HT1080 (cell line): ENCODE measurements around the gene ABHD2. TPM values are rescaled to one million over a fixed set of nuclear protein-coding genes. Genes with fewer than 3 reads are reported as not detected.

Experiments
- DNase-seq: peaks from one replicate; pipeline ENCODE4 v3.0.0-alpha.2; 2015; ENCODE audit warnings: low read depth
- total RNA-seq: library from RNA; depleted of rRNA; stranded (reverse); fragments of >200 nt; shearing (Covaris generic); gene quantifications from 2 replicates; pipeline ENCODE4 v1.2.3, GENCODE V29; 2014

ABHD2 gene
- total RNA-seq, 1 experiment from 2014 or later: 77.6 TPM

DNA sequence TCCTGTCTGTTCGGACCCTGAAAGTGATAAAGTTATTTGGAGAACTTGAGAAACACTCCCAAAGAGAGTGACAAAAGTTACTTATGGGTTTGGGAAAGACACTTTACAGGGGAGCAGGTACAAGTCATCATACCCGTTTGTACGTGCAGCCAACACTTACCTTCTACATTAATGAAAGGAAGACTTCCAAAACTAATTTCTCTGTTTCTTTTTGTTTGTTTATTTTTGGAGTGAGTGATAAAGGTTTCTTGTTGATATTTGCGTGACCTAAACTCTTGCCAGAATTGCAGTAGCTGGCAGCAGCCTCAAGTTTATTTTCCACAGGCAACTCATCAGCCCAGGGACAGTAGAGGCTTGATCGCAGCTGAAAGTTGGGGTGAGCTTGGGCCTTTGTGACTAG lies 8.4 kb downstream of the ABHD2 start:
- no peak for DNase-seq

DNA sequence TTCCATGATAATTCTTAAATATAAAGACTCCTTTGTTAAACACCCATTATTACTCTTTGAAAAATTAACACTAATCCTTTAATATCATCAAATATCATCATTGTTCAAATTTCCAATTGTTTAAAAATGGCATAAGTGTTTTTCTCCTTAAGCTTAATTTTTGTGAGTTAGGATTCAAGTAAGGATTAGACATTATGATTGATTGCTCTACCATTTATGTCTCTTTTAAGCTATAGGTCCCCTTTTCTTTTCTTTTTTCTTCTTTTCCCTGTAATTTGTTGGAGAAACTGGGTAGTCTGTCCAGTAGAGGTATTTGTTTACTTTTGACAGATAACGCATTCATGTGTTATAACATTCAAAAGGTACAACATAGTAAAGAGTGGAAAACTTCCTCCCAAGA lies 9.1 kb downstream of the ABHD2 start:
- no peak for DNase-seq

DNA sequence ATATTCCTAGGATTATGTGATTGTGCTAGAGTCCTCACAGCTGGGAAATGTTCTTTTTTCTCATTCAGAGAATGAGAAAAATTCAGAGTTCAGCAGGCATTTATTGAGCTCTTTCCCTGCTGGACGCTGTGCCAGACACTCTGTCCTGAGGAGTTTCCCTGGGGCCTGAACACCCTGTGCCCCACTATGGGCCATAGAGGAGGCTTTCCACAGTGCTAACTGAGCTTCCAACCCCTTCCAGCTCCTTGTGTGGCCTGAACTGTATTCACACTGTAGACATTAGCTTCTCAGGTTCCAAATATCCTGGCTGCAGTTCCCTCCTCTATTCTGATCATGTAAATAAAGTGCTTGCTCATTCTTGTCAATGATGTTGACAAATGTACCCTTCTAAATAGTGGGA lies 10.0 kb downstream of the ABHD2 start:
- no peak for DNase-seq

DNA sequence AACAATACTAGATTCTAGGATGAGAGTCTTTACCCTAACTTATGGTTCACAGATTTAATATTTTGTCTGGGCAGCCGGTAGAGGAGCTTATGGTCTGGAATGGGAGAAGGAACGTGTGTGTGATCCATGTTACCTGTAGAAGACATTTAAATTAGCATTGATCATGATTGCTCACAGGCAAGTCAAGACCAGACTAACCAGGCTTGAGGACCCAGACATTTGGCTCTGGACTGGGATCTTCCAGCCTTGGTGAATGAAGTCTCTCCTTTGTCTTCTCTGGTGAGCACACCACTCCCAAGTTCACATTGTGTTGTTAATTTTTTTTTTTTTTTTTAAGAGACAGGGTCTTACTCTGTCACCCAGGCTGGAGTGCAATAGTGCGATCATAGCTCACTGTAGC lies 11.7 kb downstream of the ABHD2 start:
- no peak for DNase-seq

DNA sequence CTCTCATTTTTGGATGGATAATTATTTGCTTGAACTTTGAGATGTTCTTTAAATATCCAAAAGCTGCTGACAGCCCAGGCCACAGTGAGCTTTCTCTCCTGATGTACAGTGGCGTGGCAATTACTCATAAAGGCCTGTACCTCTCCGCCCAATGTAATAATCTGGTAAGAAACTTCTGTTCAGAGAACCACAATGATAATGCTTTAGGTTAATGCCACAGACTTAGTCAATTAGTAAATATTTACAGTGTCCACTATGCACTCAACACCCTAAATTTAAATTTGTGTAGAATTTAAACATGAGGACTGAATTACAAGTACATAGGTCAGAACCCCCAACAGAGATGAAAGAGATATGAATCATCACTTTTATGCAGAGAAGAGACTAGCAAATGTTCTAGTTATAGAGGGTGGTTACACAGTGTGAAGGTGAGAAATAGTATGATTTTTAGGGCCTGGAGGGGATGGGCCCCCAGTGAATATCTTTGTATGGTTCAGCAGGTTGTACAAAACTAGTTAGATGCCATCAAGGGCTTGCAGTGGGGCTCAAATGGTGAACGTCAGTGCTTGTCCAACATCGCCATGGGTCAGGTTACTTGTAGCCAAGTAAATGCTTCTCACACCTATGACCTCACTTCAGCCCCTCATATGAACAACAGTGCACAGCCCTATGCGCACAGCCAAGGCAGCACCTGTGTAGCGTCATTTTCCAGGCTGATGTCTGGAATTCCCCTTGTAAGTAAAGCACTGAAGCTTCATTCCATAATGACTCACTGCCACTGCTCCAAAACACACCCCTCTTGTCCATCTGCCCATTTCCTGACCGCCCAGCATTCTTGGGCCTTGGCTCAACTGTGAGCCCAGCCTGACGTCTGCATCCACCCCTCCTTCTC lies 13.3 kb downstream of the ABHD2 start:
- DNase-seq: peak; percentile 99

DNA sequence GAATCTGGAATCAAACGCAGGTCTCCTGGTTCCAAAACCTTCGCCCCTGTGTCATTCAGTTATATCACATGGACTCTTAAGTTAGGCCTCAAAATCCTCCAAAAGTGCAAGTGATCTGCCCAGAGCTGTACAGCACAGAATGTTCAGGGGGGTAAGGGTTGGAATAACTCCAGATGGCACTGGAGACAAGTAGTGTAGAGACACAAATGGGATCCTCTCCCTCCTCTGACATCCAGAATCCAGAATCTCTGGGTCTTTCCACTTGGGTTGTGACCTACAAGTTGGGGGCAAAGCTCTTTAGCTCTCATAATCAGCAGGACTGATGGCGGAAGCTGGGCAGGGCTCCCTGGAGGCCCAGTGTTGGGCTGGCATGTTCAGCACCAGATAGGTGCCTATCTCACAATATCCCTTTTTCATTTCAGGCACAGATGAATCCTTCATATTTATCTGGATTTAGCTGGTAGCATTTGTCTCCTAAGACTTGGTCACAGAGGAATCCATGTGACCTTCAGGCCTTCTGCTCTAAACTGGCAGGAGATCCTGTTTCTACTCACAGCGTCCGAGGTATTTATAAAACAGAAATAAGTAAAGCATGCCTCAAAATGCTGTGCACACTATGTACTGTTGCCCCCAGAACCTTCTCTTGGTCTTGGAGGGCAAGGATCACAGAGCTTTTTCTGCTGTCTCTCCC lies 15.4 kb downstream of the ABHD2 start:
- DNase-seq: no peak

DNA sequence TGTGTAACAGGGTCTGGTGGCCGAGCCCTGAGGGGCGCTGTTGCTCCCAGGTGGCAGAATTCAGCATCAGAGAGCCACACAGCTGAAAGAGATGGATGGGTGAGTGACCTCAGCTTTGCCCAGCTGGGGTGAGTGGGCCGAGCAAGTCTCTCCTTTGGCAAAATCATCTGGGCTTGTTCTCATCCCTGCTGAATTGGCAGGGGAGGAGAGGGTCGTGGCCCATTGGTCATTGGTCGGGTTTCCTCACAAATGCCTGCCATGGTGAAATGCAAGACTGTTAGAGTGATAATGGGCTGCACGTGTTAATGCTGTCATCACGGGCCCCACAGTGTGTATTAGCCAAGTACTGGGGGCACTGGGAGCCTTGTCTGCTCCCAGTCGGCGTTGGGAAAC lies 15.9 kb downstream of the ABHD2 start:
- no peak for DNase-seq

DNA sequence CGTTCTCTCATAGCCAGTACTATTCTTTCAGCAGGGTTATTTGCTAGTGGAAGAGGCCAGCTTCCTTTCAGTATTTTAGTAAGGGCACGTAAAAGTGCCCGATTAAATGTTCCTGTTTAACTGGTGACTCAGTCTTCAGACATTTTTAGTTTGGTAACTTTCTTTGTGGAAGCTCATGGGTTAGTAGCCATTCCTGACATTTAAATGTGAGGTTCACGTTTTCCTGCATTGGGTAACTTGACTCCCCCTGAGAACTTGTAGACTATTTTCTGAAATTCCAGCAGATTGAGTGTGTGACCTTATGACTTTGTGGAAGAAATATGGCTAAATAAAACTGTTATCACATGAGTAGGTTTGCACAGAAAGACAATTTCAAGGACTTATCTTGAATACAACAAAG lies 16.9 kb downstream of the ABHD2 start:
- peak; percentile 95 for DNase-seq

DNA sequence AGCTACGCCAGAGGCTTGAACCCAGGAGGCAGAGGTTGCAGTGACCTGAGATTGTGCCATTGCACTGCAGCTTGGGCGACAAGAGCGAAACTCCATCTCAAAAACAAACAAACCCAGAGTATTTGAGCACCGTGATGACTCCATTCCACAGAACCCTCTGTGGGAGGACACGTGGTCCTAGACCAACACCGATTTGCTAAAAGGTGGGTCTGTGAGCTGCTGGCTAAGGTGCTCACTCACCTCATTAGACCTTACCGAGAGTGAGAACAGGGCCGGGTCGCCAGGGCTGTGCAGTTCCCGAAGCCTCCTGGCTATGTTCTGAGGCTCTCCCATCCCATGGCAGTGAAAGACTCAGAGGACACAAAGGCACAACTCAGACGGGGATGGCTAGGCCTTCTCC lies 17.9 kb downstream of the ABHD2 start:
- DNase-seq: no peak

DNA sequence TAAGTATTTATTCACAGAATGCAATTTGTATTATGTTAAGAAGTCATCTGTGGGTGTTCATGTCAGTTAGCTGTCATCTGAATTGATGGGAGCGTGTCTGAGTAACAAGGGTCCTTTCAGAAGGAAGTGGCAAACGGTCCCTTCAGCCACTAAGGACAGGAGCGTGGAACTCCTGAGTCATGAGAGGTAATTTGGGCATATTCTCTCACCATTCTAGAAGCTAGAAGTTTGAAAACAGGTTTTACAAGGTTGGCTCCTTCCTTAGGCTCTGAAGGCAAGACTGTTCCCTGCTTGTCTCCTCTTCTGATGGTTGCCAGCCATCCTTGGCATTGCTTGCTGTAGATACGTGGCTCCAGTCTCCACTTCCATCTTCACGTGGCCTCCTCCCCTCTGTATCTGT lies 19.7 kb downstream of the ABHD2 start:
- no peak for DNase-seq

DNA sequence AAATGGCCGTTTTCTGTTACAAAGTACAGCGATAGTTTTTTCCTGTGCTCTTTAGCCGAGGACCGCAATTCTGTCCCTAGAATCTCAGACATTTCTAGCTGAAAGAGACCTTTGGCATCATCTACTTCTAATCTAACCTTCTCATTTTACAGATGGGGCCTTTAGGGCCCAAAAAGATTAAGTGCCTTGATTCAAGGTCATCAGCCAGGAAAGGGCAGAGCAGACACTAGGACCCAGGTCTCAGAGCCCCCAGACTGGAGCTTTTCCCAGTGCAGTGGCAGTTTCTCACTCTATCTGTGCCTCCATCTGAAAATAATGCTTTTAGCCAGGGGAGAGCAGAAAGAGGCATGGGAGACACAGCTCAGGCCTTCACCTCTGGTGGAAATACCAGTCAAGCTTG lies 20.6 kb downstream of the ABHD2 start:
- no peak for DNase-seq

DNA sequence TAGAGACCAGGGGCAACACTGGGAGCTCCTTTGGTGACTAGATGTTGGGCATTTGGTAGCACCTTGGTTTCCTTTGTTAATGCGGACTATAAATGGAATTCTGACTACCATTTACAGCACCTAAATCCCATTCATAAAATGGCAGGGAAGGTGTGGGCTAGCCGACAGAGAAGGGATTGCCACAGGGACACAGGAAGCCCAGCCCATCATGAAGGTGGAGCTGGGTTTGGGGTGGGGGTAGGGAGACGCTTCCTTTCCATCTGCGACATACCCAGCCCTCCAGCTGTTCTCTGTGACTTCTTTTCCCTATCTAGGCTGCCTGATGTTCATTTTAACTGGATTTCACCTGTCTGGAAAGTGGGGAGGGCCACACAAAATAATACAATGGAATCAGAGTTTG lies 21.0 kb downstream of the ABHD2 start:
- no peak for DNase-seq

DNA sequence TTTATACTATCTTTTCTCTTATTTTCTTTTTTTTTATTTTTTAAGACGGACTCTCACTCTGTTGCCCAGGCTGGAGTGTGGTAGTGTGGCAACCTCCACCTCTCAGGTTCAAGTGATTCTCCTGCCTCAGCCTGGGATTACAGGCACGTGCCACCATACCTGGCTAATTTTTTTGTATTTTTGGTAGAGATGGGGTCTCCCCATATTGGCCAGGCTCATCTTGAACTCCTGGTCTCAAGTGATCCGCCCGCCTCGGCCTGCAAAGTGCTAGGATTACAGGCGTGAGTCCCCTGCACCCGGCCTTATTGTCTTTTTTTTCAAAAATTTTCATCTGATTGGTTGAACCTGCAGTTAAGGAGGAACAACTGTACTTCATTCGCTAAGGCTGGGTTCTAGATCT lies 21.8 kb downstream of the ABHD2 start:
- no peak for DNase-seq

DNA sequence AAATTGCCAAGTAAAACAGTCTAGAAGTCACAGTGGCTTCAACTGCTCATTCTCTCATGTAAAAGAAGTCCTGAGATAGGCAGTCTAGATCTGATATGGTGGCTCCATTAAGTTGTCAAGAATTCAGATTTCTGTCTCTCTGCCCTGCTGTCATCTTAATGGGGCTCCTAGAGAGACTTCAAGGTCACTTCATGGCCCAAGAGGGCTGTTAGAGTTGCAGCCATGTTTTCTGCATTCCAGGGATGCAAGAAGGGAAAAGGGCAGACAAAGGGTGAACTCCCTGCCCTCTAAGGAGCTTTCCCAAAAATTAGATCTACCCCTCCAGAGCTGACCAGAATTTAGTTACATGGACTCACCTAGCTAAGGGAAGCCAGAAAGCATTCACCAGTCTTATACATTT lies 23.1 kb downstream of the ABHD2 start:
- DNase-seq: no peak

DNA sequence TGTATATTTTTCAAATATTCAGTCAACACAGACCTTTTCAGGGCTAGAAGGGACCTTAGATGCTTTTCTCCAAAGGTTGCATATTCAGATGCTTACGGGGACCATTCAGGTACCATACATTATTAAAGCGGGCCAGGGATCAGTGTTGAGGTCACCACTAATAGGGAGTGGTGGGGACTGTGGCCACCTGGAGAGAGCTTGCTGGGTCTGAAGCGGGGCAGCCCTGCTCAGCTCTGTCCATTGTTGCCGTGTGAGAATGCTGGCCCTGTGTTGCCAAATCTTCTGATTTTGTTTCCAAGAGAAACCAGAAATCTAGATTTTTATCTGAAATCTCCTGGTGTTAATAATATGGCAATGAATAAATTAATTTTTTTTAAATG lies 23.7 kb downstream of the ABHD2 start:
- DNase-seq: no peak

DNA sequence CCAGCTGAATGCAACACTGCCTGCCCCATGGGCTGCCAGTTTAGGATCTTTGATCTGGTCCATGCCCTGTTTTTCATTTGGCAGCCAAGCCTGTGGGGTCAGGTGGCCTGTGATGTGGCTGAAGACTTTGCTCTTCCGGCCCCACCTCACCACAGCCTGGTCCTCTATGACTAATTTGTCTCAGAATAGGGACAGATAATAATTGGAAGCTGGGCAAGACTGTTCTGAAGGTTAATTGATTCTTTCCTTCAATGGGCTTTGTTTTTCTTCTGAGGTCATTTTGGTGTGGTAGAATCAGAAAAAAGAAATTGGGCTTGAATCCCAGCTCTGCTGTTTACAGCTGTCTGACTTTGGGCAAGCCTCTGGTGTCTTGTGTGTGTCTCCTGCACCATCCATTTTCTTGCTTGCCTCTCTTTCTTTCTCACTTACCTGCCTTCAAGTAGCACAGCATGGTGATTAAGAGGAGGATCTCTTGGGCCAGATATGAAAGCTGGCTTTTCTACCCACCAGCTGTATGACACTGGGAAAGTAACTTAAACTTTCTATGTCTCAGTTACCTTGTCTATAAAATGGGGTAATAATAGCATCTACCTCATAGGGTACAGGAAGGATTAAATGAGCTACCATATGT lies 24.2 kb downstream of the ABHD2 start:
- DNase-seq: peak; percentile 85

DNA sequence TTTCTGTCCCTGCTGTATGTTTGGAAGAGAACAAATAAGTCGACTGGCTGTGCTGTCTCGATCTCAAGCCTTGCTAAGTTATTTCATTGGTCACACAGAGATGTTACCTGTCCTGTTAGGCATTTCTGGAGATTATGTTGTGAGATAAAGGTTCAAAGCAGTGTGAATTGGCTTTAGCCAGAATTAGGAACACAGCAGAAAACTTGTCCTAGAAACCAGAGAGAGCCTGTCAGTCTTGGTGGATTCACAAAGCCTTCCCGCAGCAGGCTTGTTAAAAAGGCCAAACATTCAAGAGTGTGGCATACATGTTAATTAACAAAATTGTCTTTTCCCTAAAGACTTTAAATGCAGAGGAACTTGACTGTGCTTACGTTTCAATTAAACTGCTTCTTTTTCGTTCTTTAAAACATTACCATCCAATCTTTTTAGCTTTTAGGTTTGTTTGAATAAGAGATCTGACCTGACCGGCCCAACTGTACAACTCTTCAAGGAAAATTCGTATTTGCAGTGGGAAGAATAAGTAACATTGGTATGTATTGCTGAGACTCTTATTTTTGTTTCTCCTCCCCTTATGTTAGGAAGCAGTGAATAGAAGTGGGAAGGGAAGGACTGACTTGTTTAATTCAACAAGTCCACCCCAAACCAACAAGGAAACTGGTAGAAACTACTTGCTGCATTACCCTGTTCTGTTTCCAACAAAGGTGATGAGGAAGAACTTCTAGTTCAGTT lies 25.2 kb downstream of the ABHD2 start:
- no peak for DNase-seq

DNA sequence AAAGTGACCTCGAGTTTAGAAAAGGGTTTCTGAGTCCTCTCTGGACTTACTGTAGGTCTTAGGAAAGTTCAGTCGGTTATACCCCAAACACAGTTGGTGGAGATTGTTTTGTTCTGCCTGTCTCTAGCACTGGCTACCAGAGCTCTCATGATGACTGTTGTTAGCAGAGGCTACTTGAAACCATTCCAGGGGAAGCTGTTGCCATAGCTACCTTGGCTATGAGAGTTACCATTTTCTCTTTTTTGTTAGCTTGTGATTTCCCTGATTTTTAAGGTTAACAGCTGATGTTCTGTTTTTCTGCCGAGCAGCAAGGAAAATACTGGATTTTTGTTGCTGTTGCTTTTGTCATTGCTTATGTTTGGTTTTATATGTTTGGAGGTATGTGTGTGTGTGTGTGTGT lies 26.7 kb downstream of the ABHD2 start:
- no peak for DNase-seq

DNA sequence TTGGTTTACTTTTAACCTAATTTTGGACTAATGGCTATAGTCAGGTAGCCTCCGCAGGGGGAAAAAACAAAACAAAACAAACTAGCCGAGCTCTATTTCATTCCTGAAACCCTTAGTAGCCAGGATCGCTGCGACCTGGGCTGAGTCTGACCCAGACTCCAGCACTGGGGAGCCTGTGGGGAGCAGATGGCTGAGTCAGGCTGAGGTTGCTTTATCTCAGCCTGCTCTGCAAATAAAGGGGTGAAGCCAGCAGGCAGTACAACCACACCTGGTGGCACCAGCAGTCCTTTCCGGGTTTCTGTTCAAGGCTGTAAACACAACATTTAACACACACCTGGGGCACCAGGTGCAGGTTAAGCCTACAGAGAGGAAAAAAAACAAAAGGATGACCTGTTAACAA lies 27.3 kb downstream of the ABHD2 start:
- DNase-seq: no peak

DNA sequence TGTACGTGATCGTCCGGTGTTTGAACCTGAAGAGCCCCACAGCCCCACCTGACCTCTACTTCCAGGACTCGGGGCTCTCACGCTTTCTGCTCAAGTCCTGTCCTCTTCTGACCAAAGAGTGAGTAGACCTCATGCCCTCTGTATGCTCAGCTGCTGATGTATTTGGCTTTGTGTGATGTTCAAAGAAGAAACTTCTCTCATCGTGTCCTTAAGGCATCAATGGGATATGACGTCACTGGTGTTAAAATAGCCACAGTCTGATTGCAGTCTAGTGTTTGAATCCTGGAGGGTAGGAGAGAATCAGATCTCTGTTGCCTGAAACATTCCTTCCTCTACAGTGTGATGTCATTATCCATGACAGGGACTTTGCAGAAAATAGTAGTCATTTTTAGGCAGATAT lies 28.1 kb downstream of the ABHD2 start:
- no peak for DNase-seq

DNA sequence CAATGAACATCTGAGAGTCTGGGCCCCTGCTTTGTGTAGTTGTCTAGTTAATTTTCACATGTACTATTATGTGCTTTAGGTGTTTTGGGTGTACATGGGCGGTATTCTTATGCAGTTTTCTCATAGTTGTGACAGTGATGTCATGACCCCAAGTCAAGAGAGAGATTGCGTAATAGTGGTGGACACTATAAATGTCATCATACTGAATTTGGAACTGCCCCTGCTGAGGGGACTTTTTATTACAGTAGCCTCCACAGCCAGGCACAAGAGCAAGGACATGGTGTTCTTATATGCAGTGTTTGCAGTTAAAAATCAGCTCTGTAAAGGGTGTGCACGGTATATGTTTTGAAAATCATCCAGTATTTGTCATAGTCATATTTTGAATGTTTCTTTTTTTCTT lies 29.5 kb downstream of the ABHD2 start:
- no peak for DNase-seq

DNA sequence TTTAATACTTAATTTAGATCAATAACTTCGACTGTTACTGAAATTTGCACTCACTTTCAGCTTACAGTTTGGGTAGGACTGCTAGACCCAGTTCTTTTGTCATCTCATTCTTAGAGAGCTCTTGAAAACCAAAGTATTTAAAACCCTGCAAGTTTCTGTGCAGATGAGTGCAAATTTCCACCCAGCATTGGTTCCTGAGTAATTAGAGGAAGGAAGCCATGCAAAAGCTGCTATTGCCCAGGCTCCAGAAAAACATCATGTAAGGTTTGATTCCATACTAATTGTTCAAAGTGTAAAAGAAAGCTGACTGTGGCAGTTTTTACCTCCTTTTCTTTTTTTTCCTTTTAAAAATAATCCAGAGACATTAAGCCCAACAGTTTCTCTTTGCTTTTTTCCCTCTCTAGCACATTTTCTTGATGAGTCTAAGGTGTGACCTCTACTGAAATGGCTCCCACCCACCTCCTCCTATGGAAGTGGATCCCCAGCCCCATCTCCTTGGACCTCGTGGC lies 30.3 kb downstream of the ABHD2 start:
- DNase-seq: no peak
